Adrenal gland (tissue), 12 donors: Measurements from ENCODE around the gene PDS5A. TPM values are rescaled to one million over a fixed set of nuclear protein-coding genes. Genes with fewer than 3 reads are reported as not detected.

Experiments
- DNase-seq, 7 donors: peaks; one replicate each; pipeline ENCODE4 v3.0.0-alpha.2; 2019 to 2020
- H3K27ac ChIP-seq, 5 donors: fragments of 200-600 bp; sonication (generic) in 4 of 5; 1 replicate in 3 of 5; 2 replicates in 2 of 5; pipeline versions ENCODE4 v1.5.1 to v1.8.0; 2016 to 2020; ENCODE audit warnings: mild to moderate bottlenecking in 1 of 5
- H3K27me3 ChIP-seq: fragments of 200-600 bp; 2 replicates; pipeline ENCODE4 v1.8.0; 2021
- H3K36me3 ChIP-seq, 2 donors: fragments of 200-600 bp; replicated peaks in 1 of 2; 1 replicate in 1 of 2; 2 replicates in 1 of 2; pipeline versions ENCODE4 v1.5.1 to v1.8.0; 2018 to 2022
- H3K4me1 ChIP-seq, 2 donors: fragments of 200-600 bp; replicated peaks in 1 of 2; 1 replicate in 1 of 2; 2 replicates in 1 of 2; pipeline versions ENCODE4 v1.5.1 to v1.8.0; 2018 to 2021
- H3K4me3 ChIP-seq, 4 donors: fragments of 200-600 bp; sonication (generic) in 3 of 4; one replicate each; pipeline ENCODE4 v1.5.1; 2016 to 2018
- H3K9me3 ChIP-seq, 3 donors: fragments of 200-600 bp; sonication (generic) in 1 of 3; replicated peaks in 1 of 3; 1 replicate in 2 of 3; 2 replicates in 1 of 3; pipeline versions ENCODE4 v1.5.1 to v1.8.0; 2016 to 2021
- POLR2A ChIP-seq, 2 donors: fragments of 450-650 bp; IDR thresholded peaks; one replicate each; pipeline ENCODE4 v1.6.1; 2017; ENCODE audit warnings: antibody characterized with exemption in 2 of 2, mild to moderate bottlenecking in 2 of 2, moderate library complexity in 1 of 2
- WGBS, 4 donors: extraction: QIAGEN DNeasy Blood & Tissue Kit in 2 of 4; methylation state at CpG; one replicate each; pipeline versions ENCODE4 v1.1.5 to v1.1.7; 2013 to 2017; 5-methylcytosine and 5-hydroxymethylcytosine counted together
- intact Hi-C, 2 donors: fragments of 100-400 bp; cut with DNase I; formaldehyde crosslinking; loops; one replicate each; pipeline versions ENCODE4 v1.14.1 to v1.15.0; 2022 to 2023
- polyA plus RNA-seq, 3 donors: library from polyadenylated mRNA; stranded (reverse); fragments of 200-250 nt in 2 of 3; fragments of 350-450 nt in 1 of 3; fragmentation: Illumina TruSeq in 1 of 3; extraction: RNeasy Lipid Tissue Mini Kit (QIAGEN cat#74804) in 1 of 3; gene quantifications; one replicate each; pipeline ENCODE4 v1.2.3, GENCODE V29; 2013 to 2014
- total RNA-seq, 9 donors: library from RNA; depleted of rRNA in 4 of 9; stranded (reverse); fragments of >200 nt in 4 of 9; fragments of 120-200 nt in 1 of 9; fragmentation: NEBNext Ultra II Directional in 1 of 9; extraction: Animal tissue kit (Norgen Biotek cat#: 25700) in 1 of 9; gene quantifications; one replicate each; pipeline versions ENCODE4 v1.1.0 to v1.2.4, GENCODE V29; 2013 to 2023
- TF ChIP-seq, protein P1 (sequence below), 6 experiments: fragments of 450-650 bp in 4 of 6; fragments of 200-600 bp in 2 of 6; sonication (generic) in 1 of 6; IDR thresholded peaks; 1 replicate in 5 of 6; 2 replicates in 1 of 6; pipeline versions ENCODE4 v1.5.1 to v1.8.0; 2016 to 2021; ENCODE audit warnings: antibody characterized with exemption in 6 of 6, mild to moderate bottlenecking in 2 of 6, moderate library complexity in 1 of 6
- donor health status: healthy with polysubstance abuse.
- donor health status: Bipolar disorder and iron deficiency.
- donor health status: DM: yes; HTN: yes; CAD: no.
- donor health status: DM: no; HTN: no; CAD: no.
- donor health status: DM: no; HTN: no; CAD: no.
- donor health status: DM: yes; HTN: yes; CAD: no.

Gene PDS5A
- total and polyA plus RNA-seq, 12 donors, result 16.2 to 63.2 (median 45.5) TPM

GRCh38 chr4:39864391-39864790 is 113.3 kb downstream of the PDS5A start:
- Histone ChIP-seq H3K27me3 (no peaks in the 10 kb centered on the region), H3K9me3 (peaks cover 0 to 5% (median 0%) of the 10 kb centered on the region in 3 donors), H3K27ac (no peak overlapping the region), H3K4me1 (peaks cover 0 to 4% of the 10 kb centered on the region in 2 donors), H3K4me3 (no peak overlapping the region), H3K36me3 (peaks cover 0 to 35% of the 10 kb centered on the region in 2 donors)
- DNase-seq, result no peak
- intact Hi-C loops, result no loop called here
- TF ChIP-seq POLR2A (IDR thresholded peaks at IDR 0.05), result no peak
- TF ChIP-seq, protein P1, sequence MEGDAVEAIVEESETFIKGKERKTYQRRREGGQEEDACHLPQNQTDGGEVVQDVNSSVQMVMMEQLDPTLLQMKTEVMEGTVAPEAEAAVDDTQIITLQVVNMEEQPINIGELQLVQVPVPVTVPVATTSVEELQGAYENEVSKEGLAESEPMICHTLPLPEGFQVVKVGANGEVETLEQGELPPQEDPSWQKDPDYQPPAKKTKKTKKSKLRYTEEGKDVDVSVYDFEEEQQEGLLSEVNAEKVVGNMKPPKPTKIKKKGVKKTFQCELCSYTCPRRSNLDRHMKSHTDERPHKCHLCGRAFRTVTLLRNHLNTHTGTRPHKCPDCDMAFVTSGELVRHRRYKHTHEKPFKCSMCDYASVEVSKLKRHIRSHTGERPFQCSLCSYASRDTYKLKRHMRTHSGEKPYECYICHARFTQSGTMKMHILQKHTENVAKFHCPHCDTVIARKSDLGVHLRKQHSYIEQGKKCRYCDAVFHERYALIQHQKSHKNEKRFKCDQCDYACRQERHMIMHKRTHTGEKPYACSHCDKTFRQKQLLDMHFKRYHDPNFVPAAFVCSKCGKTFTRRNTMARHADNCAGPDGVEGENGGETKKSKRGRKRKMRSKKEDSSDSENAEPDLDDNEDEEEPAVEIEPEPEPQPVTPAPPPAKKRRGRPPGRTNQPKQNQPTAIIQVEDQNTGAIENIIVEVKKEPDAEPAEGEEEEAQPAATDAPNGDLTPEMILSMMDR (IDR thresholded peaks at IDR 0.05), result no peak
- 93 to 96% (median 95%) methylated on average over 6 of the region's 6 CpGs for WGBS, 4 donors

DNA sequence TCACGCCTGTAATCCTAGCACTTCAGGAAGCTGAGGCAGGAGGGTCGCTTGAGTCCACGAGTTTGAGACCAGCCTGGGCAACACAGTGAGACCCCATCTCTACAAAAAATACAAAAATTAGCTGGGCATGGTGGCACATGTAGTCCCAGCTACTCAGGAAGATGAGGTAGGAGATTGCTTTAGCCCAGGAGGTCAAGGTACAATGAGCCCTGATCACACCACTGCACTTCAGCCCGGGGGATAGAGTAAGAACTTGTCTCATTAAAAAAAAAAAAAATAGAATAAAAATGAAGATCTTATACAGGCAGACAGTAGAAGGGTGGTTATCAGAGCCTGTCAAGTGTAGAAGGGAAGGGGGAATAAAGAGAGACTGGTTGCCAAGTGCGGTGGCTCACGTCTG is 116.9 kb downstream of the PDS5A start:
- no peak for DNase-seq
- WGBS, 4 donors, result 95 to 99% (median 95%) methylated on average over 6 of the region's 6 CpGs
- H3K4me1 ChIP-seq, result no peaks in the 10 kb centered on the region
- peaks cover 0 to 35% of the 10 kb centered on the region in 2 donors for H3K36me3 ChIP-seq
- H3K4me3 ChIP-seq, result no peak overlapping the region
- no peak overlapping the region for H3K27ac ChIP-seq
- peaks cover 0 to 5% (median 0%) of the 10 kb centered on the region in 3 donors for H3K9me3 ChIP-seq
- intact Hi-C loops, result no loop called here
- H3K27me3 ChIP-seq, result no peaks in the 10 kb centered on the region
- TF ChIP-seq, protein P1 (IDR thresholded peaks at IDR 0.05), result no peak
- no peak for TF ChIP-seq POLR2A (IDR thresholded peaks at IDR 0.05)

- H3K27ac ChIP-seq, result no peak overlapping the region
- H3K4me1 ChIP-seq, result no peaks in the 10 kb centered on the region
- H3K4me3 ChIP-seq, result no peak overlapping the region
- peaks cover 0 to 24% of the 10 kb centered on the region in 2 donors for H3K36me3 ChIP-seq
- intact Hi-C loops, result no loop called here
- DNase-seq, result no peak
- H3K9me3 ChIP-seq, result no peaks in the 10 kb centered on the region
- TF ChIP-seq, protein P1 (IDR thresholded peaks at IDR 0.05), result no peak
- no peak for TF ChIP-seq POLR2A (IDR thresholded peaks at IDR 0.05)
- WGBS, 4 donors, result 55 to 79% (median 75%) methylated on average over 1 of the region's 1 CpG
- H3K27me3 ChIP-seq, result no peaks in the 10 kb centered on the region
Observed at GRCh38 chr4:39855909-39856512, 121.7 kb downstream of the PDS5A start.

GRCh38 chr4:39852636-39853035 is 125.1 kb downstream of the PDS5A start:
- Histone ChIP-seq H3K27ac (no peak overlapping the region), H3K9me3 (no peaks in the 10 kb centered on the region), H3K36me3 (peaks cover 0 to 23% of the 10 kb centered on the region in 2 donors), H3K27me3 (no peaks in the 10 kb centered on the region), H3K4me3 (no peak overlapping the region), H3K4me1 (no peaks in the 10 kb centered on the region)
- no peak for DNase-seq
- 33 to 92% (median 61%) methylated on average over 4 of the region's 4 CpGs for WGBS, 4 donors
- TF ChIP-seq, protein P1 (IDR thresholded peaks at IDR 0.05), result no peak
- TF ChIP-seq POLR2A (IDR thresholded peaks at IDR 0.05), result no peak
- intact Hi-C loops, result no loop called here
